Measurements from ENCODE around the gene ARPP21. TPM values are rescaled to one million over a fixed set of nuclear protein-coding genes. Genes with fewer than 3 reads are reported as not detected.

ARPP21 gene
- total RNA-seq, 1 donor from 2014 or later = 3.5 TPM

- no peaks in the 10 kb centered on the region for H3K4me1 Mint-ChIP-seq (ENCODE audit: unreplicated experiment)
- DNase-seq (ENCODE audit: extremely low spot score, unreplicated experiment) = no peak
- no peaks in the 10 kb centered on the region for H3K36me3 Mint-ChIP-seq
- H3K27ac Mint-ChIP-seq = no peak overlapping the region
- H3K27me3 Mint-ChIP-seq = no peaks in the 10 kb centered on the region
- H3K4me3 Mint-ChIP-seq = no peak overlapping the region
- no peak for TF ChIP-seq CTCF (conservative IDR thresholded peaks at IDR 0.05)
- H3K9me3 Mint-ChIP-seq = peaks cover 5% of the 10 kb centered on the region
Measured at GRCh38 chr3:35624698-35625097, 14.6 kb upstream of the ARPP21 start.

- H3K4me1 Mint-ChIP-seq (ENCODE audit: unreplicated experiment) = no peaks in the 10 kb centered on the region
- no peak for DNase-seq (ENCODE audit: extremely low spot score, unreplicated experiment)
- no peak overlapping the region for H3K27ac Mint-ChIP-seq
- peaks cover 34% of the 10 kb centered on the region for H3K27me3 Mint-ChIP-seq
- no peaks in the 10 kb centered on the region for H3K9me3 Mint-ChIP-seq
- no peak overlapping the region for H3K4me3 Mint-ChIP-seq
- no peaks in the 10 kb centered on the region for H3K36me3 Mint-ChIP-seq
- TF ChIP-seq CTCF (conservative IDR thresholded peaks at IDR 0.05) = no peak
Measured at GRCh38 chr3:35633332-35634124, 5.8 kb upstream of the ARPP21 start.

- Mint-ChIP-seq H3K27me3 (peaks cover 51% of the 10 kb centered on the region), H3K4me3 (no peak overlapping the region), H3K36me3 (no peaks in the 10 kb centered on the region), H3K9me3 (no peaks in the 10 kb centered on the region), H3K4me1 (ENCODE audit: unreplicated experiment) (peaks cover 5% of the 10 kb centered on the region), H3K27ac (no peak overlapping the region)
- DNase-seq (ENCODE audit: extremely low spot score, unreplicated experiment) = no peak
- no peak for TF ChIP-seq CTCF (conservative IDR thresholded peaks at IDR 0.05)
Measured at GRCh38 chr3:35635407-35635806, 3.9 kb upstream of the ARPP21 start.

- H3K4me1 Mint-ChIP-seq (ENCODE audit: unreplicated experiment) = peaks cover 8% of the 10 kb centered on the region
- TF ChIP-seq CTCF (conservative IDR thresholded peaks at IDR 0.05) = no peak
- H3K27ac Mint-ChIP-seq = no peak overlapping the region
- no peaks in the 10 kb centered on the region for H3K9me3 Mint-ChIP-seq
- peaks cover 58% of the 10 kb centered on the region for H3K27me3 Mint-ChIP-seq
- H3K4me3 Mint-ChIP-seq = no peak overlapping the region
- H3K36me3 Mint-ChIP-seq = no peaks in the 10 kb centered on the region
- DNase-seq (ENCODE audit: extremely low spot score, unreplicated experiment) = no peak
Measured at GRCh38 chr3:35635926-35636683, 3.2 kb upstream of the ARPP21 start.

GRCh38 chr3:35638251-35638979, 910 bp upstream of the ARPP21 start:
- Mint-ChIP-seq H3K36me3 (no peaks in the 10 kb centered on the region), H3K27me3 (peaks cover 80% of the 10 kb centered on the region), H3K9me3 (no peaks in the 10 kb centered on the region), H3K4me3 (peak overlapping the region; percentile 82), H3K27ac (no peak overlapping the region), H3K4me1 (ENCODE audit: unreplicated experiment) (peaks cover 8% of the 10 kb centered on the region)
- TF ChIP-seq CTCF (conservative IDR thresholded peaks at IDR 0.05) = no peak
- DNase-seq (ENCODE audit: extremely low spot score, unreplicated experiment) = no peak

Data from type B pancreatic cell (in vitro differentiated cells).